ENCODE results near the gene SLC30A2. TPM values are rescaled to one million over a fixed set of nuclear protein-coding genes. Genes with fewer than 3 reads are reported as not detected.

Gene SLC30A2
- total and polyA plus RNA-seq, 10 of the 15 experiments (the other 5 are each of a cell fraction or from before 2014, with no cell fraction given), result 0.13 TPM; not detected in 9

GRCh38 chr1:26025060-26025459, 20.9 kb downstream of the SLC30A2 start:
- H3K36me3 ChIP-seq (ENCODE audit: control insufficient read depth in 2 of 2, insufficient read depth in 2 of 2, low read length in 1 of 2), result no peaks in the 10 kb centered on the region
- ChIA-PET POLR2A (no interaction called here), CTCF (no interaction called here), RAD21 (ENCODE audit: unreplicated experiment) (no interaction called here), SMC1A (ENCODE audit: uncharacterized antibody, unreplicated experiment) (no interaction called here)
- H4K20me1 ChIP-seq (ENCODE audit: control insufficient read depth, insufficient read depth), result no peaks in the 10 kb centered on the region
- no TSS peak for BruUV-seq (replicated peaks)
- ATAC-seq, result no peak
- H3K4me1 ChIP-seq (ENCODE audit: control insufficient read depth, insufficient read depth, low read length), result no peaks in the 10 kb centered on the region
- no peaks in the 10 kb centered on the region for H3K9me3 ChIP-seq (replicated peaks; ENCODE audit: control insufficient read depth, insufficient read depth, low read length)
- in situ Hi-C loops (cut with MboI) (no loop called here), intact Hi-C loops (cut with micrococcal nuclease; ENCODE audit: unreplicated experiment) (no loop called here)
- H3K9ac ChIP-seq (ENCODE audit: control insufficient read depth, insufficient read depth, low read length), result no peak overlapping the region
- FAIRE-seq, result no peak
- TF ChIP-seq SUPT20H (IDR thresholded peaks at IDR 0.05; ENCODE audit: borderline replicate concordance, control insufficient read depth, low read depth, low read length) (no peak), CEBPB (IDR thresholded peaks at IDR 0.05; ENCODE audit: borderline replicate concordance in 1 of 2, low read depth in 2 of 2, low read length in 2 of 2) (no peak), ATF7 (IDR thresholded peaks at IDR 0.05; ENCODE audit: low read depth) (no peak), MXI1 (IDR thresholded peaks at IDR 0.05; ENCODE audit: low read depth, low read length) (no peak), POLR2AphosphoS5 (IDR thresholded peaks at IDR 0.05; ENCODE audit: low read length) (no peak)
- no peak overlapping the region for H3K27ac ChIP-seq (ENCODE audit: control insufficient read depth, insufficient read depth)
- no peak for DNase-seq (ENCODE audit: low read depth, low spot score)
- no peaks in the 10 kb centered on the region; a peak in 3 of 4 replicates for H3K27me3 ChIP-seq (replicated peaks in 1 of 2; ENCODE audit: control insufficient read depth in 2 of 2, insufficient read depth in 2 of 2, low read length in 1 of 2)
- WGBS (ENCODE audit: insufficient coverage, insufficient replicate concordance, low lambda C conversion rate, missing lambda C conversion rate), result 35% methylated on average over 5 of the region's 5 CpGs
- no peak overlapping the region for H3K4me2 ChIP-seq (ENCODE audit: control insufficient read depth, insufficient read depth)
- H2AFZ ChIP-seq (ENCODE audit: control insufficient read depth, low read depth, low read length), result no peak overlapping the region
- H3K79me2 ChIP-seq (ENCODE audit: control insufficient read depth, insufficient read depth, low read length), result no peaks in the 10 kb centered on the region
- H3K4me3 ChIP-seq, result no peak overlapping the region

GRCh38 chr1:26023826-26024225, 22.1 kb downstream of the SLC30A2 start:
- in situ Hi-C loops (cut with MboI), result no loop called here
- Histone ChIP-seq H3K9me3 (replicated peaks; ENCODE audit: control insufficient read depth, insufficient read depth, low read length) (no peaks in the 10 kb centered on the region), H3K36me3 (ENCODE audit: control insufficient read depth in 2 of 2, insufficient read depth in 2 of 2, low read length in 1 of 2) (no peaks in the 10 kb centered on the region), H3K4me1 (ENCODE audit: control insufficient read depth, insufficient read depth, low read length) (peaks cover 4% of the 10 kb centered on the region; the same call in 1 of the 2 replicates), H3K4me3 (no peak overlapping the region), H4K20me1 (ENCODE audit: control insufficient read depth, insufficient read depth) (no peaks in the 10 kb centered on the region), H3K27me3 (replicated peaks in 1 of 2; ENCODE audit: control insufficient read depth in 2 of 2, insufficient read depth in 2 of 2, low read length in 1 of 2) (no peaks in the 10 kb centered on the region; a peak in 3 of 4 replicates), H3K27ac (ENCODE audit: control insufficient read depth, insufficient read depth) (no peak overlapping the region), H3K79me2 (ENCODE audit: control insufficient read depth, insufficient read depth, low read length) (no peaks in the 10 kb centered on the region), H3K9ac (ENCODE audit: control insufficient read depth, insufficient read depth, low read length) (no peak overlapping the region), H2AFZ (ENCODE audit: control insufficient read depth, low read depth, low read length) (no peak overlapping the region), H3K4me2 (ENCODE audit: control insufficient read depth, insufficient read depth) (no peak overlapping the region)
- no TSS peak for BruUV-seq (replicated peaks)
- WGBS (ENCODE audit: insufficient coverage, insufficient replicate concordance, low lambda C conversion rate, missing lambda C conversion rate), result 35% methylated on average over 5 of the region's 5 CpGs
- ChIA-PET SMC1A (ENCODE audit: uncharacterized antibody, unreplicated experiment) (no interaction called here), RAD21 (ENCODE audit: unreplicated experiment) (no interaction called here), CTCF (no interaction called here), POLR2A (no interaction called here)
- intact Hi-C loops (cut with micrococcal nuclease; ENCODE audit: unreplicated experiment), result no loop called here
- no peak for ATAC-seq
- FAIRE-seq, result no peak
- TF ChIP-seq PKNOX1 (IDR thresholded peaks at IDR 0.05), result no peak
- TF ChIP-seq TCF12 (IDR thresholded peaks at IDR 0.05; ENCODE audit: low read depth, low read length), result no peak
- TF ChIP-seq ZSCAN29 (IDR thresholded peaks at IDR 0.05), result no peak
- no peak for TF ChIP-seq ASH2L (IDR thresholded peaks at IDR 0.05; ENCODE audit: borderline replicate concordance, low read depth)
- no peak for TF ChIP-seq SREBF1 (IDR thresholded peaks at IDR 0.05; ENCODE audit: low read length)
- no peak for TF ChIP-seq ZNF24 (IDR thresholded peaks at IDR 0.05)
- no peak for TF ChIP-seq BRCA1 (IDR thresholded peaks at IDR 0.05; ENCODE audit: low read depth, low read length)
- no peak for TF ChIP-seq FOXM1 (IDR thresholded peaks at IDR 0.05; ENCODE audit: low read depth, low read length)
- no peak for TF ChIP-seq YBX1 (IDR thresholded peaks at IDR 0.05)
- no peak for TF ChIP-seq ZBTB11 (CRISPR knock-in tag; IDR thresholded peaks at IDR 0.05)
- DNase-seq (ENCODE audit: low read depth, low spot score), result no peak
